AG04449 (cell line): ENCODE measurements around the gene SMAD3.

Experiments used
- CTCF ChIA-PET: fragments of 350-600 bp; formaldehyde crosslinking; extraction: SDS; loops from one replicate; lab custom pipeline; 2021; ENCODE audit warnings: antibody characterized with exemption; lab: Yijun Ruan, JAX
- POLR2A ChIA-PET: fragments of 400-600, 350-600 bp; formaldehyde crosslinking; extraction: SDS; loops from one replicate; lab custom pipeline; 2020; ENCODE audit warnings: antibody characterized with exemption, inconsistent platforms; lab: Yijun Ruan, JAX
- DNase-seq: peaks from one replicate; pipeline ENCODE4 v3.0.0-alpha.2; 2010; ENCODE audit warnings: low read depth, low spot score
- H3K4me3 ChIP-seq: 2 replicates; pipeline ENCODE4 v1.5.1; 2011; ENCODE audit warnings: low read depth, mild to moderate bottlenecking, control low read depth, low read length
- TF ChIP-seq, protein P1 (sequence below): IDR thresholded peaks from one replicate; pipeline ENCODE4 v1.5.1; 2011; ENCODE audit warnings: mild to moderate bottlenecking, moderate library complexity, low read length, control low read depth, inconsistent platforms; ENCODE audit not compliant: insufficient read depth; ENCODE audit errors: missing control alignments

Gene SMAD3

DNA sequence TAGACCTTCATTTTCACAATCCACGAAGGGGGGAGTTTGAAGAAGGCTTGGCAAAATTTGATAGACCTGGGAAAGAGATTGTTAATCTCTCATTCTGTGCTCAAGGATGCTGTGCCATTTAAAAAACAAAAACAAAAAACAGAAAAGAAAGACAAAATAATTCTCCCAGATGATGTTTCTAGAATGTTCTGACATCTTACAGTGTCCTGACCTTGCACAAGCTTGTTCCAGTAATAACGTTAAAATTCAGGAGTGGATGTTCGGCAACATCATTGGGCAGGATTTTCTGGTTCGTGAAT lies 79.9 kb downstream of the SMAD3 start:
- ChIA-PET POLR2A (no interaction called here), CTCF (no interaction called here)
- TF ChIP-seq, protein P1, sequence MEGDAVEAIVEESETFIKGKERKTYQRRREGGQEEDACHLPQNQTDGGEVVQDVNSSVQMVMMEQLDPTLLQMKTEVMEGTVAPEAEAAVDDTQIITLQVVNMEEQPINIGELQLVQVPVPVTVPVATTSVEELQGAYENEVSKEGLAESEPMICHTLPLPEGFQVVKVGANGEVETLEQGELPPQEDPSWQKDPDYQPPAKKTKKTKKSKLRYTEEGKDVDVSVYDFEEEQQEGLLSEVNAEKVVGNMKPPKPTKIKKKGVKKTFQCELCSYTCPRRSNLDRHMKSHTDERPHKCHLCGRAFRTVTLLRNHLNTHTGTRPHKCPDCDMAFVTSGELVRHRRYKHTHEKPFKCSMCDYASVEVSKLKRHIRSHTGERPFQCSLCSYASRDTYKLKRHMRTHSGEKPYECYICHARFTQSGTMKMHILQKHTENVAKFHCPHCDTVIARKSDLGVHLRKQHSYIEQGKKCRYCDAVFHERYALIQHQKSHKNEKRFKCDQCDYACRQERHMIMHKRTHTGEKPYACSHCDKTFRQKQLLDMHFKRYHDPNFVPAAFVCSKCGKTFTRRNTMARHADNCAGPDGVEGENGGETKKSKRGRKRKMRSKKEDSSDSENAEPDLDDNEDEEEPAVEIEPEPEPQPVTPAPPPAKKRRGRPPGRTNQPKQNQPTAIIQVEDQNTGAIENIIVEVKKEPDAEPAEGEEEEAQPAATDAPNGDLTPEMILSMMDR: no peak

DNA sequence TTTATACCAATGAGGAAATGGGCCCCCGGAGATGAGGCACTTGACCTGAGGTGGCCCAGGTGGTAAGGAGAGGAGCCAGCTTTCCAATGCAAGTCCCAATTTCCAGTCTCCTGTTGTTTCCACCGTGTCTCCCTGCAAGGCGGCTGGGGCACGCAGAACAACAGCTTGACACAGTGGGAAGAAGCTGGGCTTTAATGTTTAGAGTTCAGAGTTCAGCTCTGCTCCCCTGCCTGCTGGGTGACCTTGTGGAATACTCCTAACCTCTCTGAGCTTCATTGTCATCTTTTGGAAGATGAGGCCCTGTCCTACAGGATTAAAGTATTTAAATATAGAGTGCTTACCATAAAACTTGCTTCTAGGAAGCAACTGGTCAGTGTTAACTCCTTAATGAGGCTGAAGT lies 80.3 kb downstream of the SMAD3 start:
- H3K4me3 ChIP-seq: no peak overlapping the region
- ChIA-PET POLR2A (interaction anchor here (1.4 kb wide), 1 partner anchor 33 kb away, joined by 3 read pairs; no protein-coding TSS in a partner anchor), CTCF (no interaction called here)
- TF ChIP-seq, protein P1: no peak
- no peak for DNase-seq

More for the DNA sequence above, 79.9 kb downstream of the SMAD3 start:
- H3K4me3 ChIP-seq: no peak overlapping the region
- DNase-seq: no peak

DNA sequence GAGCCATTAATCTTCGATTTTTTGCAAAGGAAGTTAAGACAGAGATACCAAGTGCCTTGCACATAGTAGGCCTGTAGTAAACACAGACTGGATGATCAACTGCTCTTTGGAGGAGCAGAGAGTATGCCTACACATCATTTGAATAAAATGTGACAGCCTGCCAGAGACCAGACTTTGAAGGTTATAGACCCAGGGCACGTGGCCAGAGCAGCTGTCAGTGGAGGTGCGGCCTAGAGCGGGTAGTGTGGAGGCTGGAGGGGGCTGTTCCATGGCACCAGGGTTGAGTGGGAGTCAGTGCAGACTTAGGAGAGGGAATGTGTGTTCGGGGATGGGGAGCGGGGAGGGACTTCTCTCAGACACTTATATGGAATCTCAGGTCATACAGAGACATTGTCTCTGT lies 80.8 kb downstream of the SMAD3 start:
- ChIA-PET CTCF (interaction anchor here (1.4 to 1.7 kb wide), 2 partner anchors 104 to 200 kb away, joined by 3 to 6 read pairs; no protein-coding TSS in a partner anchor), POLR2A (interaction anchor here (1.4 kb wide), 1 partner anchor 33 kb away, joined by 3 read pairs; no protein-coding TSS in a partner anchor)
- TF ChIP-seq, protein P1: no peak
- H3K4me3 ChIP-seq: no peak overlapping the region
- DNase-seq: no peak

DNA sequence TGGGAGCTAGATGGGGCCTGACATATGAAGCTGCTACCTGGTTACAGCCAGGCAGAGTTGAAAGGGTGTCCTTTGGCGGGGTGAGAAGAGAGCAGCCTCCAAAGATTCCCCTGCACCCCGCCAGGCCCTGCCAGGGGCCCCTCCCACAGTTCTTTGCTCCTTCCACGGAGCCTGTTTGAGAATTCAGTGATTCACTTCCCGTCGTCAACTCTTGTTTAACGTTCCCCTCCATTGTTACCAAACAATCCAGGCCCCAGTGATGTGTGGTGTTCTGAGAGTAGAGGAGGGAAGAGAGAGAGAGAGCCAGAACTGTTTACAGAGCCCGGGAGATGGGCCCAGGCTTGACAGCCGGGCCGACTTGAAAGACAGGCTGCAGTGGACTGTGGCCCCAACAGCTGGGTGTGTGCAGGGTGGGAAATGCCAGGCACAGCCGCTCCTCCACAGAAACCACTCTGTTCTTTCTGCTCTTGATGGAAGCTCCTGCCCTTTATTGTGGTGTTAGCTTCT lies 81.5 kb downstream of the SMAD3 start:
- ChIA-PET POLR2A (interaction anchor here (0.6 to 1.4 kb wide), 2 partner anchors 11 to 32 kb away, joined by 3 read pairs; no protein-coding TSS in a partner anchor), CTCF (interaction anchor here (1.4 to 1.7 kb wide), 2 partner anchors 105 to 200 kb away, joined by 3 to 6 read pairs; no protein-coding TSS in a partner anchor)
- DNase-seq: no peak
- TF ChIP-seq, protein P1: no peak
- no peak overlapping the region for H3K4me3 ChIP-seq

DNA sequence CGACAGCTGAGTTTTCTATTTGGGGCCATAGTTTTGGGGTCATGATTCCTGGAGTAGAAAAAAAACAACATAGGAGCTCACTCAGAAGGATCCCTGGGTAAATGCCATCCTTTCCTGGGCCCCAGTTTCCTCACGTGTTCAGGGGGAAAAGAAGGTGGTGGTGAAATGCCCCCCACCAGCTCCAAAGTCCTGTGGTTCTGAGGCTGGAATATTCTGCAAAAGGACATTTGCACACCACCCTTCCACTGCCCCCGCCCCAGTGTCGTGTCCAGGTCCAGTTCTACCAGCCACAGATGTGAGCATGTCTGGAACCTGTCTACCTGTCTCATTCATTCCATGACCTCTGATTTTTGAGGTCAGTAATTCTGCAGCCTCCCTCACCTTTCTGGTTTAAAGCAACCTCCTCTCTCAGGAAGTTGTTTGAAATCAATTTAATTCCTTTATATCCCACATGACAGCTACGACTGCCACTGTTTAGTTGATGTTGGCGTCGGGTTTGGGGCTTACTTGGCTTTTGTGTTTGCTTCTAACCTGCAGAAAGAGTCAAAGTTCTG lies 82.1 kb downstream of the SMAD3 start:
- no peak overlapping the region for H3K4me3 ChIP-seq
- POLR2A ChIA-PET: no interaction called here
- TF ChIP-seq, protein P1: no peak
- CTCF ChIA-PET: interaction anchor here (1.4 to 1.7 kb wide), 2 partner anchors 105 to 201 kb away, joined by 3 to 6 read pairs; no protein-coding TSS in a partner anchor
- no peak for DNase-seq

DNA sequence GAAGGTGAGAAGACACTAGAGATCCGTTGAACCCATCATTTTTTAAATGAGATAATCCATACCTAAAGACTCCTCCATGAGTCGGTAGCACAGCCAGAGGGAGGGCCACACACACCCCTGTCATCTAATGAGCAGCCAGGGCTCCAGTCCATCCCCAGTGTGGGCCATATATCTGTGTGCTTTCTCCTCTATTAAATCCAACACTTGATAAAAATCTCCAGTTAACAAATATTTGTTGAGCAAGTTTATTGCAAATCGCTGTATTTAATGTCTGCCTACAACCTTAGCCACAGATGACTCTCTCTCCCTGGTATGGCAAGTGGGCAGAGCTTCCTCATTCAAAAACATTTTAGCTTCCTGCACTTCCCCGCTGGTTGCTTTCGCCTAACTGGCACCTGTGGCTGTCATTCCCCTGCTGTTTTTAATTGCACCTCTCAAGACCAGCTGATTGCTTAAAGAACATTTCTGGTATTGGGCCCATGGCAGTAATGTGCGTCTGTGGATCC lies 82.8 kb downstream of the SMAD3 start:
- peak; percentile 76 for DNase-seq
- POLR2A ChIA-PET: interaction anchor here (0.7 kb wide), 1 partner anchor 106 kb away, joined by 3 read pairs; no protein-coding TSS in a partner anchor
- H3K4me3 ChIP-seq: no peak overlapping the region
- TF ChIP-seq, protein P1: no peak
- CTCF ChIA-PET: interaction anchor here (0.7 to 1.7 kb wide), 9 partner anchors 8 to 202 kb away, joined by 3 to 7 read pairs (median 3); no protein-coding TSS in a partner anchor
